Gastrocnemius medialis (tissue), 4 donors: ENCODE results near the gene CCDC180. TPM values are rescaled to one million over a fixed set of nuclear protein-coding genes. Genes with fewer than 3 reads are reported as not detected.
A peak's percentile ranks its signal among the peaks of the same experiment; 100 is the strongest.

Experiments used
- ATAC-seq, 2 donors: fragments of 150-250 bp; one replicate each; pipeline ENCODE4 v1.9.1; 2016
- DNase-seq, 2 donors: peaks; one replicate each; pipeline ENCODE4 v3.0.0-alpha.2; 2019
- H3K27ac ChIP-seq, 4 donors: fragments of 200-600 bp; sonication (generic); 1 replicate in 1 of 4; 2 replicates in 3 of 4; pipeline ENCODE4 v1.5.1; 2016 to 2018; ENCODE audit warnings: mild to moderate bottlenecking in 2 of 4, moderate library complexity in 1 of 4
- H3K27me3 ChIP-seq, 3 donors: fragments of 200-600 bp; sonication (generic) in 2 of 3; 1 replicate in 1 of 3; 2 replicates in 2 of 3; pipeline versions ENCODE4 v1.5.1 to v1.6.0; 2016 to 2019; ENCODE audit warnings: mild to moderate bottlenecking in 1 of 3, moderate library complexity in 1 of 3
- H3K36me3 ChIP-seq, 2 donors: fragments of 200-600 bp; sonication (generic) in 1 of 2; one replicate each; pipeline ENCODE4 v1.5.1; 2017 to 2018
- H3K4me1 ChIP-seq, 2 donors: fragments of 200-600 bp; sonication (generic) in 1 of 2; one replicate each; pipeline ENCODE4 v1.5.1; 2016 to 2017; ENCODE audit warnings: mild to moderate bottlenecking in 2 of 2
- H3K4me3 ChIP-seq, 4 donors: fragments of 200-600 bp; sonication (generic) in 3 of 4; 1 replicate in 1 of 4; 2 replicates in 3 of 4; pipeline ENCODE4 v1.5.1; 2016 to 2019; ENCODE audit warnings: mild to moderate bottlenecking in 2 of 4
- H3K9me3 ChIP-seq, 3 donors: fragments of 200-600 bp; sonication (generic) in 2 of 3; 1 replicate in 1 of 3; 2 replicates in 2 of 3; pipeline ENCODE4 v1.5.1; 2016 to 2019
- POLR2A ChIP-seq, 2 donors: fragments of 450-650 bp; IDR thresholded peaks; one replicate each; pipeline ENCODE4 v1.6.1; 2017; ENCODE audit warnings: antibody characterized with exemption in 2 of 2, mild to moderate bottlenecking in 2 of 2, moderate library complexity in 2 of 2
- in situ Hi-C, 4 donors: fragments of 200-750 bp; cut with MboI; loops; one replicate each; pipeline versions ENCODE4 v1.15.0 to v1.8.0; 2017; ENCODE audit warnings: low sequenced_read_pairs in 4 of 4
- intact Hi-C: fragments of 100-400 bp; cut with DNase I; formaldehyde crosslinking; loops from one replicate; pipeline ENCODE4 v1.15.1; 2023; ENCODE audit warnings: low total_unique reads
- total RNA-seq, 4 donors: library from RNA; depleted of rRNA; stranded (reverse); fragments of >200 nt; gene quantifications; one replicate each; pipeline versions ENCODE4 v1.1.0 to v1.2.3, GENCODE V29; 2016
- TF ChIP-seq, protein P1 (sequence below), 5 experiments: fragments of 450-650 bp in 3 of 5; fragments of 200-600 bp in 2 of 5; sonication (generic) in 2 of 5; IDR thresholded peaks in 4 of 5; conservative IDR thresholded peaks in 1 of 5; 1 replicate in 4 of 5; 2 replicates in 1 of 5; pipeline ENCODE4 v1.5.1; 2016 to 2019; ENCODE audit warnings: antibody characterized with exemption in 5 of 5, mild to moderate bottlenecking in 3 of 5, moderate library complexity in 3 of 5

The CCDC180 gene
- total RNA-seq, 4 donors from 2014 or later, result 0.24 to 2.7 (median 1.9) TPM

DNA sequence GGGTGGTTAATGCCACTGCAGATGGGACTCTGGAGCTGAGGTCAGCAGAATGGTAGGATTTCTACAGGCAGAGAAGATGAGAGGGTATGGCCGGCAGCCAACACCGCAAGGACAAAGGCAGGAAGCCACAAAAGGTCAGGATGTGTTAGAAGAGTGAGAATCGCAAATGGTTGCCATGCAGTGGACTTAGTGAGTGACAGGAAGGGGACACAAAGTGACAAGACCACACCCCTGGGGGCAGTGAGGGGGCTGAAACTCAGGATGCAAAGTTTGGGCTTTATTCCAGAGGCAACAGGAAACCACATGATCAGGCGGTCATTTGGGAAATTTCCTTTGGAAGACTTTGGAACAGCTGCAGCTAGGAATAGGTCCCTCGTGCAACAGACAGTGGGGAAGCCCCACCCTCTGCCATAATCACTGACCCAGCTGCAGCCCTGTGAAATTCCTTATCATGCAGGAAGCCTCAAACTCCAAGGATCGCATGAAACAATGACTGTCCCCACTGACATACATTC is 14.2 kb upstream of the CCDC180 start:
- ATAC-seq, result peak; percentile 84 to 85
- no peaks in the 10 kb centered on the region for H3K9me3 ChIP-seq

GRCh38 chr9:97293818-97294217 is 13.6 kb upstream of the CCDC180 start:
- Histone ChIP-seq H3K4me1 (peaks cover 8 to 20% of the 10 kb centered on the region in 2 donors), H3K27me3 (no peaks in the 10 kb centered on the region), H3K27ac (peak overlapping the region in 3 of 4 donors; percentile 37 to 59 (median 45)), H3K4me3 (no peak overlapping the region), H3K9me3 (no peaks in the 10 kb centered on the region), H3K36me3 (peaks cover 0 to 12% of the 10 kb centered on the region in 2 donors)
- in situ Hi-C loops (no loop called here), intact Hi-C loops (no loop called here)
- DNase-seq (no peak), ATAC-seq (no peak)
- TF ChIP-seq, protein P1, sequence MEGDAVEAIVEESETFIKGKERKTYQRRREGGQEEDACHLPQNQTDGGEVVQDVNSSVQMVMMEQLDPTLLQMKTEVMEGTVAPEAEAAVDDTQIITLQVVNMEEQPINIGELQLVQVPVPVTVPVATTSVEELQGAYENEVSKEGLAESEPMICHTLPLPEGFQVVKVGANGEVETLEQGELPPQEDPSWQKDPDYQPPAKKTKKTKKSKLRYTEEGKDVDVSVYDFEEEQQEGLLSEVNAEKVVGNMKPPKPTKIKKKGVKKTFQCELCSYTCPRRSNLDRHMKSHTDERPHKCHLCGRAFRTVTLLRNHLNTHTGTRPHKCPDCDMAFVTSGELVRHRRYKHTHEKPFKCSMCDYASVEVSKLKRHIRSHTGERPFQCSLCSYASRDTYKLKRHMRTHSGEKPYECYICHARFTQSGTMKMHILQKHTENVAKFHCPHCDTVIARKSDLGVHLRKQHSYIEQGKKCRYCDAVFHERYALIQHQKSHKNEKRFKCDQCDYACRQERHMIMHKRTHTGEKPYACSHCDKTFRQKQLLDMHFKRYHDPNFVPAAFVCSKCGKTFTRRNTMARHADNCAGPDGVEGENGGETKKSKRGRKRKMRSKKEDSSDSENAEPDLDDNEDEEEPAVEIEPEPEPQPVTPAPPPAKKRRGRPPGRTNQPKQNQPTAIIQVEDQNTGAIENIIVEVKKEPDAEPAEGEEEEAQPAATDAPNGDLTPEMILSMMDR (IDR thresholded peaks at IDR 0.05 in 4 of 5, conservative IDR thresholded peaks at IDR 0.05 in 1 of 5), result no peak
- no peak for TF ChIP-seq POLR2A (IDR thresholded peaks at IDR 0.05)

More for the DNA sequence above, 14.2 kb upstream of the CCDC180 start:
- peak overlapping the region in 3 of 4 donors; percentile 37 to 59 (median 45) for H3K27ac ChIP-seq
- H3K36me3 ChIP-seq, result peaks cover 0 to 18% of the 10 kb centered on the region in 2 donors
- no peak for TF ChIP-seq POLR2A (IDR thresholded peaks at IDR 0.05)
- TF ChIP-seq, protein P1 (IDR thresholded peaks at IDR 0.05 in 4 of 5, conservative IDR thresholded peaks at IDR 0.05 in 1 of 5), result no peak
- in situ Hi-C loops, result no loop called here
- intact Hi-C loops, result no loop called here
- DNase-seq, result peak; percentile 29 to 42
- peaks cover 8 to 20% of the 10 kb centered on the region in 2 donors for H3K4me1 ChIP-seq
- no peaks in the 10 kb centered on the region for H3K27me3 ChIP-seq
- no peak overlapping the region for H3K4me3 ChIP-seq

- in situ Hi-C loops (no loop called here), intact Hi-C loops (no loop called here)
- Histone ChIP-seq H3K9me3 (no peaks in the 10 kb centered on the region), H3K4me1 (peaks cover 8 to 17% of the 10 kb centered on the region in 2 donors), H3K27ac (no peak overlapping the region), H3K4me3 (no peak overlapping the region), H3K27me3 (no peaks in the 10 kb centered on the region), H3K36me3 (no peaks in the 10 kb centered on the region)
- ATAC-seq (no peak), DNase-seq (no peak)
- TF ChIP-seq POLR2A (IDR thresholded peaks at IDR 0.05), result no peak
- TF ChIP-seq, protein P1 (IDR thresholded peaks at IDR 0.05 in 4 of 5, conservative IDR thresholded peaks at IDR 0.05 in 1 of 5), result no peak
These were observed 9.6 kb upstream of the CCDC180 start for GRCh38 chr9:97297889-97298288.

- ATAC-seq (no peak), DNase-seq (no peak)
- TF ChIP-seq, protein P1 (IDR thresholded peaks at IDR 0.05 in 4 of 5, conservative IDR thresholded peaks at IDR 0.05 in 1 of 5), result no peak
- no peak for TF ChIP-seq POLR2A (IDR thresholded peaks at IDR 0.05)
- no peak overlapping the region for H3K4me3 ChIP-seq
- no peaks in the 10 kb centered on the region for H3K36me3 ChIP-seq
- in situ Hi-C loops (no loop called here), intact Hi-C loops (no loop called here)
- H3K27me3 ChIP-seq, result no peaks in the 10 kb centered on the region
- no peaks in the 10 kb centered on the region for H3K4me1 ChIP-seq
- no peaks in the 10 kb centered on the region for H3K9me3 ChIP-seq
- H3K27ac ChIP-seq, result no peak overlapping the region
These were observed 7.5 kb upstream of the CCDC180 start for GRCh38 chr9:97299809-97300414.
